Body of pancreas (tissue), 4 donors: Measurements from ENCODE around the gene C17orf113.

ENCODE experiments used
- CTCF ChIP-seq, 7 experiments: fragments of 450-650 bp in 4 of 7; fragments of 200-600 bp in 3 of 7; sonication (generic) in 3 of 7; IDR thresholded peaks; one replicate each; pipeline ENCODE4 v1.5.1; 2016 to 2019; ENCODE audit warnings: antibody characterized with exemption in 7 of 7
- POLR2A ChIP-seq, 3 donors: fragments of 450-650 bp; IDR thresholded peaks; one replicate each; pipeline ENCODE4 v1.6.1; 2016; ENCODE audit warnings: antibody characterized with exemption in 3 of 3, mild to moderate bottlenecking in 2 of 3

- no peak for TF ChIP-seq CTCF (IDR thresholded peaks at IDR 0.05)
- TF ChIP-seq POLR2A (IDR thresholded peaks at IDR 0.05), result no peak
Measured at GRCh38 chr17:42055496-42055895, 5.1 kb upstream of the C17orf113 start.
